ENCODE measurements around the gene STX3.

The STX3 gene

GRCh38 chr11:59769828-59770227 is 14.7 kb downstream of the STX3 start:
- Histone ChIP-seq H3K9me3 (ENCODE audit: control insufficient read depth in 5 of 5, low read length in 5 of 5) (no peaks in the 10 kb centered on the region), H3K36me3 (ENCODE audit: control insufficient read depth in 5 of 5, insufficient read depth in 5 of 5, low read length in 5 of 5) (peaks cover 0 to 10% (median 2%) of the 10 kb centered on the region in 5 donors), H3K4me3 (ENCODE audit: low read depth in 1 of 5, low read length in 5 of 5) (no peak overlapping the region), H3K27ac (ENCODE audit: low read depth, low read length) (no peak overlapping the region), H3K9ac (ENCODE audit: low read length in 5 of 5) (no peak overlapping the region), H3K27me3 (ENCODE audit: control insufficient read depth in 5 of 5, insufficient read depth in 4 of 5, low read length in 5 of 5) (no peaks in the 10 kb centered on the region), H3K4me1 (ENCODE audit: control insufficient read depth in 5 of 5, insufficient read depth in 5 of 5, low read length in 5 of 5) (peaks cover 0 to 32% (median 10%) of the 10 kb centered on the region in 5 donors)

GRCh38 chr11:59770319-59770718 is 15.1 kb downstream of the STX3 start:
- H3K9me3 ChIP-seq (ENCODE audit: control insufficient read depth in 5 of 5, low read length in 5 of 5) = no peaks in the 10 kb centered on the region
- no peak overlapping the region for H3K4me3 ChIP-seq (ENCODE audit: low read depth in 1 of 5, low read length in 5 of 5)
- no peaks in the 10 kb centered on the region for H3K27me3 ChIP-seq (ENCODE audit: control insufficient read depth in 5 of 5, insufficient read depth in 4 of 5, low read length in 5 of 5)
- H3K27ac ChIP-seq (ENCODE audit: low read depth, low read length) = no peak overlapping the region
- peaks cover 0 to 29% (median 10%) of the 10 kb centered on the region in 5 donors for H3K4me1 ChIP-seq (ENCODE audit: control insufficient read depth in 5 of 5, insufficient read depth in 5 of 5, low read length in 5 of 5)
- H3K9ac ChIP-seq (ENCODE audit: low read length in 5 of 5) = no peak overlapping the region
- H3K36me3 ChIP-seq (ENCODE audit: control insufficient read depth in 5 of 5, insufficient read depth in 5 of 5, low read length in 5 of 5) = peaks cover 0 to 13% (median 3%) of the 10 kb centered on the region in 5 donors

DNA sequence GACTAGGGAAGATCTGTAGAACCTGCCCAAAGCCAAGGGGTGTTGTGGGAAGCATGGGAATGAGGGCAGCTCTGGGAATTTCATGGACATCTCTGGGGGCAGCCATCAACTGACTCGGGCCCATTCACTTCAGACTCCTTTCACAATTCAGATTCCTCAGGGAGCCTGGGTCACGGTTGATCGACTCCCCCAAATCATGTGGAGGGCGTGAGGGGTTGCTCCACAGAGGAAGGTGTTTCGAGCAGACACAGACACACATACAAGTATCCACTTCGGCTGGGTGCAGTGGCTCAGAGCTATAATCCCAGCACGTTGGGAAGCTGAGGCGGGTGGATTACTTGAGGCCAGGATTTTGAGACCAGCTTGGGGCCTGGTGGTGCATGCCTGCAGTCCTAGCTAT is 15.7 kb downstream of the STX3 start:
- Histone ChIP-seq H3K4me1 (ENCODE audit: control insufficient read depth in 5 of 5, insufficient read depth in 5 of 5, low read length in 5 of 5) (peaks cover 0 to 26% (median 10%) of the 10 kb centered on the region in 5 donors), H3K4me3 (ENCODE audit: low read depth in 1 of 5, low read length in 5 of 5) (no peak overlapping the region), H3K27ac (ENCODE audit: low read depth, low read length) (no peak overlapping the region), H3K27me3 (ENCODE audit: control insufficient read depth in 5 of 5, insufficient read depth in 4 of 5, low read length in 5 of 5) (no peaks in the 10 kb centered on the region), H3K9me3 (ENCODE audit: control insufficient read depth in 5 of 5, low read length in 5 of 5) (no peaks in the 10 kb centered on the region), H3K36me3 (ENCODE audit: control insufficient read depth in 5 of 5, insufficient read depth in 5 of 5, low read length in 5 of 5) (peaks cover 2 to 17% (median 4%) of the 10 kb centered on the region in 5 donors), H3K9ac (ENCODE audit: low read length in 5 of 5) (no peak overlapping the region)

DNA sequence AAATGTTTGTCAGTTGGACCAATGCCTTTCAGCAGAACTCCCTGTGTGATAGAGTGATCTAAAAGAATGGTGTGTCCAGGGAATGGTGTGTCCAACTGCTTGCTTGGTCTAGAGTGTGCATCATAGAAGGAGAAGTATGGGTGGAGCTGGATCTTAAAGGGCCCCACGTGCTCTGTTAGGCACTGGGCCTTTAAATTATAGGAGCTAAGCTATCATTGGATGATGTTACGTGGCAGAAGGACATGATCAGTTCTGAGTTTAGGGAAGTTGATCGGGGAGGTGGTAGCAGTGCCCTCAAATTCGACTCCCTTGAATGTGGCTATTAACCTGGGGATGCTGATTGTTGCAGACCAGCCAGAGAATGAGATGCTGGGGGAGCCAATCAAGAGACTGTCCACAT is 16.4 kb downstream of the STX3 start:
- no peaks in the 10 kb centered on the region for H3K27me3 ChIP-seq (ENCODE audit: control insufficient read depth in 5 of 5, insufficient read depth in 4 of 5, low read length in 5 of 5)
- peak overlapping the region; percentile 58 for H3K27ac ChIP-seq (ENCODE audit: low read depth, low read length)
- H3K9me3 ChIP-seq (ENCODE audit: control insufficient read depth in 5 of 5, low read length in 5 of 5) = no peaks in the 10 kb centered on the region
- no peak overlapping the region for H3K9ac ChIP-seq (ENCODE audit: low read length in 5 of 5)
- peak overlapping the region in 1 of 5 donors; percentile 6 for H3K4me3 ChIP-seq (ENCODE audit: low read depth in 1 of 5, low read length in 5 of 5)
- peaks cover 2 to 17% (median 4%) of the 10 kb centered on the region in 5 donors for H3K36me3 ChIP-seq (ENCODE audit: control insufficient read depth in 5 of 5, insufficient read depth in 5 of 5, low read length in 5 of 5)
- H3K4me1 ChIP-seq (ENCODE audit: control insufficient read depth in 5 of 5, insufficient read depth in 5 of 5, low read length in 5 of 5) = peaks cover 0 to 26% (median 10%) of the 10 kb centered on the region in 5 donors

DNA sequence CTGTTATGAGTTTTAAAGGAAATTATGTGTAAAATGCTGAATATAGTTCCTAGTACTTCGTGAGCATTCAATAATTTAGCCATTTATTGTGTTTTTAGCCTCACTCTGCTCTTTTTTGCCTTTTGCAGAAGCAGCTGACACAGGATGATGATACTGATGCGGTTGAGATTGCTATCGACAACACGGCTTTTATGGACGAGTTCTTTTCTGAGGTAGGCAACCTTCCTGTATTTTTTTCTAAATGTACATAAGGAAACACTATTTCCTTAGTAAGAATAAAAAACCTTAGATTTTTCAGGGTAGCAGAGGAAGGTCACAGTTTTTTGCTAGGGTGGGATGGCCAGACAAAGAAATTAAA is 17.9 kb downstream of the STX3 start:
- H3K27me3 ChIP-seq (ENCODE audit: control insufficient read depth in 5 of 5, insufficient read depth in 4 of 5, low read length in 5 of 5) = no peaks in the 10 kb centered on the region
- H3K9ac ChIP-seq (ENCODE audit: low read length in 5 of 5) = no peak overlapping the region
- no peak overlapping the region for H3K4me3 ChIP-seq (ENCODE audit: low read depth in 1 of 5, low read length in 5 of 5)
- H3K36me3 ChIP-seq (ENCODE audit: control insufficient read depth in 5 of 5, insufficient read depth in 5 of 5, low read length in 5 of 5) = peaks cover 3 to 19% (median 4%) of the 10 kb centered on the region in 5 donors
- no peak overlapping the region for H3K27ac ChIP-seq (ENCODE audit: low read depth, low read length)
- peaks cover 0 to 22% (median 7%) of the 10 kb centered on the region in 5 donors for H3K4me1 ChIP-seq (ENCODE audit: control insufficient read depth in 5 of 5, insufficient read depth in 5 of 5, low read length in 5 of 5)
- H3K9me3 ChIP-seq (ENCODE audit: control insufficient read depth in 5 of 5, low read length in 5 of 5) = no peaks in the 10 kb centered on the region

- no peaks in the 10 kb centered on the region for H3K27me3 ChIP-seq (ENCODE audit: control insufficient read depth in 5 of 5, insufficient read depth in 4 of 5, low read length in 5 of 5)
Observed at GRCh38 chr11:59776210-59777066, 21.3 kb downstream of the STX3 start.

GRCh38 chr11:59777104-59777503 is 21.9 kb downstream of the STX3 start:
- H3K27me3 ChIP-seq (ENCODE audit: control insufficient read depth in 5 of 5, insufficient read depth in 4 of 5, low read length in 5 of 5) = no peaks in the 10 kb centered on the region
- H3K4me1 ChIP-seq (ENCODE audit: control insufficient read depth in 5 of 5, insufficient read depth in 5 of 5, low read length in 5 of 5) = peaks cover 0 to 10% (median 2%) of the 10 kb centered on the region in 5 donors
- H3K9me3 ChIP-seq (ENCODE audit: control insufficient read depth in 5 of 5, low read length in 5 of 5) = no peaks in the 10 kb centered on the region
- no peak overlapping the region for H3K27ac ChIP-seq (ENCODE audit: low read depth, low read length)
- H3K36me3 ChIP-seq (ENCODE audit: control insufficient read depth in 5 of 5, insufficient read depth in 5 of 5, low read length in 5 of 5) = peaks cover 3 to 24% (median 7%) of the 10 kb centered on the region in 5 donors
- no peak overlapping the region for H3K4me3 ChIP-seq (ENCODE audit: low read depth in 1 of 5, low read length in 5 of 5)
- H3K9ac ChIP-seq (ENCODE audit: low read length in 5 of 5) = no peak overlapping the region

More at GRCh38 chr11:59776210-59777066, 21.3 kb downstream of the STX3 start:
- Histone ChIP-seq H3K36me3 (ENCODE audit: control insufficient read depth in 5 of 5, insufficient read depth in 5 of 5, low read length in 5 of 5) (peaks cover 3 to 24% (median 7%) of the 10 kb centered on the region in 5 donors), H3K4me3 (ENCODE audit: low read depth in 1 of 5, low read length in 5 of 5) (no peak overlapping the region), H3K9me3 (ENCODE audit: control insufficient read depth in 5 of 5, low read length in 5 of 5) (no peaks in the 10 kb centered on the region), H3K27ac (ENCODE audit: low read depth, low read length) (no peak overlapping the region), H3K9ac (ENCODE audit: low read length in 5 of 5) (no peak overlapping the region), H3K4me1 (ENCODE audit: control insufficient read depth in 5 of 5, insufficient read depth in 5 of 5, low read length in 5 of 5) (peaks cover 0 to 16% (median 7%) of the 10 kb centered on the region in 5 donors)

GRCh38 chr11:59778122-59778521 is 22.9 kb downstream of the STX3 start:
- no peaks in the 10 kb centered on the region for H3K9me3 ChIP-seq (ENCODE audit: control insufficient read depth in 5 of 5, low read length in 5 of 5)
- H3K27me3 ChIP-seq (ENCODE audit: control insufficient read depth in 5 of 5, insufficient read depth in 4 of 5, low read length in 5 of 5) = no peaks in the 10 kb centered on the region
- no peak overlapping the region for H3K27ac ChIP-seq (ENCODE audit: low read depth, low read length)
- peak overlapping the region in 1 of 5 donors; percentile 25 for H3K9ac ChIP-seq (ENCODE audit: low read length in 5 of 5)
- H3K4me1 ChIP-seq (ENCODE audit: control insufficient read depth in 5 of 5, insufficient read depth in 5 of 5, low read length in 5 of 5) = peaks cover 0 to under 1% (median 0%) of the 10 kb centered on the region in 5 donors
- peaks cover 3 to 24% (median 7%) of the 10 kb centered on the region in 5 donors for H3K36me3 ChIP-seq (ENCODE audit: control insufficient read depth in 5 of 5, insufficient read depth in 5 of 5, low read length in 5 of 5)
- no peak overlapping the region for H3K4me3 ChIP-seq (ENCODE audit: low read depth in 1 of 5, low read length in 5 of 5)

DNA sequence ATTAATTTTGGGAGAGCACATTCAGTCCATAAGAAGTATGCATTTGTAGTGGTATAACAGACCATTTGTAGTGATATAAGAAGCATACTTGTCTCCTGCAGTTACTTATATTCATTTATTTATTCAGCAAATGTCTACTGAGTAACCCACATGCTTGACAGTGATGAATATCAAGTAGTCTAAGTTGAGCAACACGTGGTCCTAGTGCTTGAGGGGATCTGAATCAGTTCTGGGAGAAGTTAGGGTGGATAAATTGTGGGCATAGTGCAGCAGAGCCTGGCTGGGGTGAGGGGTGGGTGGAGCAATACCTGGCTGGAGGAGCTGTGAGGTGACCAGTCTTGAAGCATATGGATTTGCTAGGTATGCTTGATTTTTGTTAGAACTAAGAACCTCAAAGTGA is 24.3 kb downstream of the STX3 start:
- H3K4me1 ChIP-seq (ENCODE audit: control insufficient read depth in 5 of 5, insufficient read depth in 5 of 5, low read length in 5 of 5) = no peaks in the 10 kb centered on the region
- H3K4me3 ChIP-seq (ENCODE audit: low read depth in 1 of 5, low read length in 5 of 5) = no peak overlapping the region
- no peak overlapping the region for H3K9ac ChIP-seq (ENCODE audit: low read length in 5 of 5)
- peaks cover 3 to 17% (median 4%) of the 10 kb centered on the region in 5 donors for H3K36me3 ChIP-seq (ENCODE audit: control insufficient read depth in 5 of 5, insufficient read depth in 5 of 5, low read length in 5 of 5)
- no peaks in the 10 kb centered on the region for H3K27me3 ChIP-seq (ENCODE audit: control insufficient read depth in 5 of 5, insufficient read depth in 4 of 5, low read length in 5 of 5)
- no peak overlapping the region for H3K27ac ChIP-seq (ENCODE audit: low read depth, low read length)
- no peaks in the 10 kb centered on the region for H3K9me3 ChIP-seq (ENCODE audit: control insufficient read depth in 5 of 5, low read length in 5 of 5)

DNA sequence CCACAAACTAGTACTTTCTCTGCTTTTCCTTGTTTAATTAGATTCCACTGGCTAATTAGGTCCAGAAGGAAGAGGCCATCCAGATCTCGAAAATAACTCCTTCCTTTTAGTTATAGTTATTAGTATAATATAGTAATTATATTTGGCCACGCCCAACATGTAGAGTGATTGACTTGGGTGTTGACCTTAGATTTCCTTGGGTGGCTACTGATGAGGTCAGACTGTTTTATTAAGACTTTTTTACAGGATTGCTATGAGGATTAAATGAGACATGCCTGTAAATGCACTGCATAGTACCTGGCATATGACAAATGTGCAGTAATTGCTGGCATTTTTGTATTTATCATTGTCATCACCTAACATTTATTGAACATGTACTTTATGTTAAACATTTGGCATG is 26.9 kb downstream of the STX3 start:
- Histone ChIP-seq H3K9ac (ENCODE audit: low read length in 5 of 5) (no peak overlapping the region), H3K4me3 (ENCODE audit: low read depth in 1 of 5, low read length in 5 of 5) (no peak overlapping the region), H3K4me1 (ENCODE audit: control insufficient read depth in 5 of 5, insufficient read depth in 5 of 5, low read length in 5 of 5) (peaks cover 0 to 7% (median 6%) of the 10 kb centered on the region in 5 donors), H3K27ac (ENCODE audit: low read depth, low read length) (no peak overlapping the region), H3K9me3 (ENCODE audit: control insufficient read depth in 5 of 5, low read length in 5 of 5) (no peaks in the 10 kb centered on the region), H3K27me3 (ENCODE audit: control insufficient read depth in 5 of 5, insufficient read depth in 4 of 5, low read length in 5 of 5) (no peaks in the 10 kb centered on the region), H3K36me3 (ENCODE audit: control insufficient read depth in 5 of 5, insufficient read depth in 5 of 5, low read length in 5 of 5) (peaks cover 0 to 8% (median 1%) of the 10 kb centered on the region in 5 donors)
